K562 (cell line): Measurements from ENCODE around the gene HIVEP3. TPM values are rescaled to one million over a fixed set of nuclear protein-coding genes. Genes with fewer than 3 reads are reported as not detected.

Experiments
- RCOR1 ChIP-seq, 2 experiments: IDR thresholded peaks; 2 replicates each; pipeline ENCODE4 v1.6.1; 2012; ENCODE audit warnings: low read depth in 2 of 2, low read length in 2 of 2, borderline replicate concordance in 1 of 2, improper control_type of control experiment in 1 of 2
- ZFPM2 ChIP-seq: fragments of 250-450 bp; sonication (Bioruptor Pico); IDR thresholded peaks from 2 replicates; pipeline ENCODE4 v1.5.1; 2022; ENCODE audit warnings: mild to moderate bottlenecking
- ZNF184 ChIP-seq: sonication (generic); formaldehyde crosslinking; IDR thresholded peaks from 2 replicates; pipeline ENCODE4 v1.5.0; 2020; ENCODE audit warnings: missing genetic modification reagents
- polyA plus RNA-seq, 8 experiments: library from polyadenylated mRNA; depleted of rRNA in 4 of 8; stranded (reverse) in 5 of 8; unstranded in 3 of 8; fragments of >200 nt; fragmentation: Nextera tagmentation in 2 of 8; fragmentation: Illumina TruSeq in 1 of 8; extraction: Ambion mirVana in 2 of 8; extraction: Trizol in 1 of 8; gene quantifications; 2 replicates each; pipeline versions ENCODE4 v1.2.1 to v1.2.3, GENCODE V29; 2011 to 2014; ENCODE audit warnings: inconsistent platforms in 1 of 8, missing spikeins in 1 of 8
- total RNA-seq, 7 experiments: library from RNA; depleted of rRNA in 6 of 7; stranded (reverse); fragments of >200 nt in 6 of 7; fragmentation: Illumina TruSeq in 2 of 7; extraction: Trizol in 2 of 7; gene quantifications; 2 replicates each; pipeline versions ENCODE4 v1.2.1 to v1.2.3, GENCODE V29; 2011 to 2021; ENCODE audit warnings: low replicate concordance in 1 of 7
- TF ChIP-seq, protein P1 (sequence below): fragments of 450-650 bp; IDR thresholded peaks from 2 replicates; pipeline ENCODE4 v1.6.1; 2016; ENCODE audit warnings: mild to moderate bottlenecking, moderate library complexity

HIVEP3 gene
- total and polyA plus RNA-seq, 9 of the 15 experiments (the other 6 are each of a cell fraction or from before 2014, with no cell fraction given) = 0.09 to 0.58 (median 0.34) TPM; not detected in 1

DNA sequence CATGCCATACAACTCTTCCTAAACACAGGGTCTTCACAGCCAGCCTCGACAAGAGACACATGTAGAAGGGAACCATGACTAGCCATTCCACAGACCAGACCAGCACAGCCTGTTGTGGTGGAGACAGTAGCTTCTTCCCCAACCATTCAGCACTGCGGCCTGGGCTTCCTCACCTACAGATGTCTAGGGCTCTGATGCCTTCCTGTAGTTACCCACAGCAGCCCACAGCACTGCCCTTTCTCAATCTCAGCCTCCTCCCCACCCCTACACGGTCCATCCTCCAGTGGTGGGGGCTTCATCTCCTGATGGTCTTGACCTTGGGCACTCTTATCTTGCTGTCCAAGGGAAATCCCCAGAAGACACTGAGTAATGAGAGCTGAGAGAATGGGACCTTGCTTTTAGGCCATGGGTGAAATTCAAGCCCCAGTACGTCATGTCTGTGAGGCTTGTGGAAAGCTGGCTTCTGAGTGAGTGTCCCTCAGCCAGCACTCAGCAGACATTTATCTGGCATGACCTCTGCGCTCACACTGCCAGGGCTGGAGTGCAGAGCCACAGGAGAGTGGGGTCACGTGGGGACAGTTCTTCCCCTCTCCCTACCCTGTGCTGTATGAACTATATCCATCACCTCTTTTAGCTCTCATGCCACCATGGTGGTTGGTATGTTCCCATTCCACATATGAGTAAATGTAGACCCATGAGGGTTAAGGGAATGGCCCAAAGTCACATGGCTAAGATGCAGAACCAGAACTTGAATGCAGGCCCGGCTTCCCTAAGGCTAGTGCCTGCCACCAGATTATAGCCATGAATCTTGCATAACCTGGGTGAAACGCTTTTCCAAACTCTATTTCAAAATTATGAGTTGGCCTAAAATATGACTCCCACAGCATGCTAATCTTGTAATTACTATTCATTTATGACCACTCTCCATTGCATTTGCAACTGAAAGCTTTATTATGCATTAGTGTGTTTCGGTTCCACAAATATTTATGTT, 104.7 kb downstream of the HIVEP3 start (continued):
- TF ChIP-seq, protein P1, sequence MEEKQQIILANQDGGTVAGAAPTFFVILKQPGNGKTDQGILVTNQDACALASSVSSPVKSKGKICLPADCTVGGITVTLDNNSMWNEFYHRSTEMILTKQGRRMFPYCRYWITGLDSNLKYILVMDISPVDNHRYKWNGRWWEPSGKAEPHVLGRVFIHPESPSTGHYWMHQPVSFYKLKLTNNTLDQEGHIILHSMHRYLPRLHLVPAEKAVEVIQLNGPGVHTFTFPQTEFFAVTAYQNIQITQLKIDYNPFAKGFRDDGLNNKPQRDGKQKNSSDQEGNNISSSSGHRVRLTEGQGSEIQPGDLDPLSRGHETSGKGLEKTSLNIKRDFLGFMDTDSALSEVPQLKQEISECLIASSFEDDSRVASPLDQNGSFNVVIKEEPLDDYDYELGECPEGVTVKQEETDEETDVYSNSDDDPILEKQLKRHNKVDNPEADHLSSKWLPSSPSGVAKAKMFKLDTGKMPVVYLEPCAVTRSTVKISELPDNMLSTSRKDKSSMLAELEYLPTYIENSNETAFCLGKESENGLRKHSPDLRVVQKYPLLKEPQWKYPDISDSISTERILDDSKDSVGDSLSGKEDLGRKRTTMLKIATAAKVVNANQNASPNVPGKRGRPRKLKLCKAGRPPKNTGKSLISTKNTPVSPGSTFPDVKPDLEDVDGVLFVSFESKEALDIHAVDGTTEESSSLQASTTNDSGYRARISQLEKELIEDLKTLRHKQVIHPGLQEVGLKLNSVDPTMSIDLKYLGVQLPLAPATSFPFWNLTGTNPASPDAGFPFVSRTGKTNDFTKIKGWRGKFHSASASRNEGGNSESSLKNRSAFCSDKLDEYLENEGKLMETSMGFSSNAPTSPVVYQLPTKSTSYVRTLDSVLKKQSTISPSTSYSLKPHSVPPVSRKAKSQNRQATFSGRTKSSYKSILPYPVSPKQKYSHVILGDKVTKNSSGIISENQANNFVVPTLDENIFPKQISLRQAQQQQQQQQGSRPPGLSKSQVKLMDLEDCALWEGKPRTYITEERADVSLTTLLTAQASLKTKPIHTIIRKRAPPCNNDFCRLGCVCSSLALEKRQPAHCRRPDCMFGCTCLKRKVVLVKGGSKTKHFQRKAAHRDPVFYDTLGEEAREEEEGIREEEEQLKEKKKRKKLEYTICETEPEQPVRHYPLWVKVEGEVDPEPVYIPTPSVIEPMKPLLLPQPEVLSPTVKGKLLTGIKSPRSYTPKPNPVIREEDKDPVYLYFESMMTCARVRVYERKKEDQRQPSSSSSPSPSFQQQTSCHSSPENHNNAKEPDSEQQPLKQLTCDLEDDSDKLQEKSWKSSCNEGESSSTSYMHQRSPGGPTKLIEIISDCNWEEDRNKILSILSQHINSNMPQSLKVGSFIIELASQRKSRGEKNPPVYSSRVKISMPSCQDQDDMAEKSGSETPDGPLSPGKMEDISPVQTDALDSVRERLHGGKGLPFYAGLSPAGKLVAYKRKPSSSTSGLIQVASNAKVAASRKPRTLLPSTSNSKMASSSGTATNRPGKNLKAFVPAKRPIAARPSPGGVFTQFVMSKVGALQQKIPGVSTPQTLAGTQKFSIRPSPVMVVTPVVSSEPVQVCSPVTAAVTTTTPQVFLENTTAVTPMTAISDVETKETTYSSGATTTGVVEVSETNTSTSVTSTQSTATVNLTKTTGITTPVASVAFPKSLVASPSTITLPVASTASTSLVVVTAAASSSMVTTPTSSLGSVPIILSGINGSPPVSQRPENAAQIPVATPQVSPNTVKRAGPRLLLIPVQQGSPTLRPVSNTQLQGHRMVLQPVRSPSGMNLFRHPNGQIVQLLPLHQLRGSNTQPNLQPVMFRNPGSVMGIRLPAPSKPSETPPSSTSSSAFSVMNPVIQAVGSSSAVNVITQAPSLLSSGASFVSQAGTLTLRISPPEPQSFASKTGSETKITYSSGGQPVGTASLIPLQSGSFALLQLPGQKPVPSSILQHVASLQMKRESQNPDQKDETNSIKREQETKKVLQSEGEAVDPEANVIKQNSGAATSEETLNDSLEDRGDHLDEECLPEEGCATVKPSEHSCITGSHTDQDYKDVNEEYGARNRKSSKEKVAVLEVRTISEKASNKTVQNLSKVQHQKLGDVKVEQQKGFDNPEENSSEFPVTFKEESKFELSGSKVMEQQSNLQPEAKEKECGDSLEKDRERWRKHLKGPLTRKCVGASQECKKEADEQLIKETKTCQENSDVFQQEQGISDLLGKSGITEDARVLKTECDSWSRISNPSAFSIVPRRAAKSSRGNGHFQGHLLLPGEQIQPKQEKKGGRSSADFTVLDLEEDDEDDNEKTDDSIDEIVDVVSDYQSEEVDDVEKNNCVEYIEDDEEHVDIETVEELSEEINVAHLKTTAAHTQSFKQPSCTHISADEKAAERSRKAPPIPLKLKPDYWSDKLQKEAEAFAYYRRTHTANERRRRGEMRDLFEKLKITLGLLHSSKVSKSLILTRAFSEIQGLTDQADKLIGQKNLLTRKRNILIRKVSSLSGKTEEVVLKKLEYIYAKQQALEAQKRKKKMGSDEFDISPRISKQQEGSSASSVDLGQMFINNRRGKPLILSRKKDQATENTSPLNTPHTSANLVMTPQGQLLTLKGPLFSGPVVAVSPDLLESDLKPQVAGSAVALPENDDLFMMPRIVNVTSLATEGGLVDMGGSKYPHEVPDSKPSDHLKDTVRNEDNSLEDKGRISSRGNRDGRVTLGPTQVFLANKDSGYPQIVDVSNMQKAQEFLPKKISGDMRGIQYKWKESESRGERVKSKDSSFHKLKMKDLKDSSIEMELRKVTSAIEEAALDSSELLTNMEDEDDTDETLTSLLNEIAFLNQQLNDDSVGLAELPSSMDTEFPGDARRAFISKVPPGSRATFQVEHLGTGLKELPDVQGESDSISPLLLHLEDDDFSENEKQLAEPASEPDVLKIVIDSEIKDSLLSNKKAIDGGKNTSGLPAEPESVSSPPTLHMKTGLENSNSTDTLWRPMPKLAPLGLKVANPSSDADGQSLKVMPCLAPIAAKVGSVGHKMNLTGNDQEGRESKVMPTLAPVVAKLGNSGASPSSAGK = no peak
- TF ChIP-seq RCOR1 (IDR thresholded peaks at IDR 0.05; ENCODE audit: borderline replicate concordance in 1 of 2, low read depth in 2 of 2, low read length in 2 of 2) (no peak), ZFPM2 (CRISPR knock-in tag) (no peak), ZNF184 (CRISPR knock-in tag) (no peak)
